ENCODE results near the gene UTS2.

Gene UTS2

GRCh38 chr1:7813677-7814373 lies 39.0 kb downstream of the UTS2 start:
- no peak for DNase-seq (ENCODE audit: low read depth in 2 of 2)

DNA sequence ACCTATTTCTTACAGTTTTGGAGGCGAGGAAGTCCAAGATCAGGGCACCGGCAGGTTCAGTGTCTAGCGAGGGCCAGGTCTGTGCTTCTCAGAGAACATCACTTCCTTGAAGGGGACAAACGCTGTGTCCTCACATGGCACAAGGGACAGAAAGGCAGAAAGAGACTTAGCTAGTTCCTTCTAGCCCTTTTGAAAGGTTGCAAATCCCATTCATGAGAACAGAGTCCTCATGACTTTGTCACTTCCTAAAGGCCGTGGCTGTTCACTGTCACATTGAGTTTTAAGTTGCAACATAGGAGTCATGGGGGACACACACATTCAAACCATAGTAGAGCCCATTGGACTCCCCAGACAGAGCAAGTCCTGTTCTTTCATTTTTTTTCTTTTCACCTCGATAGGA lies 41.4 kb downstream of the UTS2 start:
- DNase-seq (ENCODE audit: low read depth in 2 of 2) = no peak

GRCh38 chr1:7810395-7810794 lies 42.5 kb downstream of the UTS2 start:
- no peak for DNase-seq (ENCODE audit: low read depth in 2 of 2)

DNA sequence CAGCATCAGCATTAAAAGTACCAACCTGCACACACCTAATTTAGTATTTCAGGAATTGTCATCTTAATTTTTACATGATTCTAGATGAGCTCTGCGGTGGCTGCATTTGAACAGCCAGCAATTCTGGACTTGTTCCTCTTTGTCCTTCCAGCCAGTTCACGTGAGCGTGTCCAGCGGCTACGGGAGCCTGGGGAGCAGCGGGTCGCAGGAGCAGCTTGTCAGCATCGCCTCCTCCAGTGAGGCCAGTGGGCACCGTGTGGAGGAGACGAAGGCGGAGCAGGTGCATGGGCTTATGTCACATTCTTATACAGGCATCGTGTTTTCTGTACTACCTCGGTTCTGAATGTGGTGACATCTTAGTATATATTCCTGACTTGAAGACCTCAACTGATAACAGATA lies 43.1 kb downstream of the UTS2 start:
- no peak for DNase-seq (ENCODE audit: low read depth in 2 of 2)

DNA sequence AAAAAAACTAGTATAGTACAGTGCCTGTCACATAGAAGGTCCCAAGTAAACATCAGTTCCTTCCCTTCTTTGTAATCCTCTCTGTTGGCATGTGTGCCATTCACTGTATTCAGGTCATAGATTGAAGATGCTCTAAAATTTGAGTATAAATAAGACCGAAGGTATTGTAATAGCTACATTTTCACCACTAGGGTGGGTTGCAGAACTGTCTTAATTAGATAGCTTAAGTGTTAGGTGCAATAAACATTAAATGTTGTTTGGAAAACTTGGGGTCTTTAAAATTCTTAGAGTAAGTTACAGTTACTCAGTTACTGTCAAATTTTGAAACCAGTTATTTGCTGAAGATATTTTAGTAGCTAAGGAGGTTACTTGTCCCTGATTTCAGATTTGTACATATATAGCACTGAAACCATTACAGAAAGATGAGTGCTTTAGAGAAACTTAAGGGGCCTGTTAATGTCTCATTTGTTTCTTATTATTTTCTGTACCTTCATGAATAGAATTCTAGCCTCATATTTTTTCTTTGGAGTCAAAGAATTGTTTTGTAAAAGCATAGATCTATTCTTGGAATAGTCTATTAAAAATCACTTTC lies 44.5 kb downstream of the UTS2 start:
- DNase-seq (ENCODE audit: low read depth in 2 of 2) = no peak

- DNase-seq (ENCODE audit: low read depth in 2 of 2) = no peak
Observed at GRCh38 chr1:7805460-7805859, 47.4 kb downstream of the UTS2 start.

Data from activated CD8-positive, alpha-beta memory T cell treated with anti-CD3 and anti-CD28 coated beads for 4 hours (primary cell).